ENCODE data around the gene TULP3.

Gene TULP3

DNA sequence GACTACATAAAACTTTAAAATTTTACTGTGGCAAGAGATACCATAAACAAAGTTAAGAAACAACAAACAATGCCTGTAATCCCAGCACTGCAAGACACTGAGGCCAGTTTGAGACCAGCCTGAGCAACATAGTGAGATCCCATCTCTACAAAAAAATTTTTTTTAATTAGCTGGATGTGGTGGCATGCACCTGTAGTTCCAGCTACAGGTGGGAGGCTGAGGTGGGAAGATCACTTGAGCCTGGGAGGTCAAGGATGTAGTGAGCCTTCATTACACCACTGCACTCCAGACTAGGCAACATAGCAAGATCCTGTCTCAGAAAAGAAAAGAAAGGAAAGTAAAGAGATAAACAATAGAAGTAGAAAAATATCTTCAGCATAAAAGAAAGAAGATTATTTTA lies 30.5 kb upstream of the TULP3 start:
- TF ChIP-seq GATA2 (IDR thresholded peaks at IDR 0.05; ENCODE audit: low read depth, low read length) (no peak), GATA3 (IDR thresholded peaks at IDR 0.05; ENCODE audit: low read depth, low read length) (no peak)

DNA sequence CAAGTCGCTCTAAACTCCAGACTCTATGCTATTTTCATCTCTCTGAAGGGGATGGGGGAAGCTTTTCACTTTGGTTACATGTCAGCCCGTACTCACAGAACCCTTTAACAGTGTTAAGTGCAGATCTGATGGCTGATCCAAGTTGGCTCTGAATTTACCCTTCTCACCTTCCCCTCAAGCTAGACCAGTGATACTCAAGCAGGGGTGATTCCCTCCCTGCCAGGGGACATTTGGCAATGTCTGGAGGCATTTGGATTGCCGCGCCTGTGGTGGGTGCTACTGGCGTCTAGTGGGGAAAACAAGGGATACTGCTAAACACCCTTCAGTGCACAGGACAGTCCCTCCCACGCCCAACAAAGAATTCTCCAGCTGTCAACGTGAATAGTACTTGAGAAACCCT lies 27.8 kb upstream of the TULP3 start:
- TF ChIP-seq GATA2 (IDR thresholded peaks at IDR 0.05; ENCODE audit: low read depth, low read length) (no peak), GATA3 (IDR thresholded peaks at IDR 0.05; ENCODE audit: low read depth, low read length) (no peak)

DNA sequence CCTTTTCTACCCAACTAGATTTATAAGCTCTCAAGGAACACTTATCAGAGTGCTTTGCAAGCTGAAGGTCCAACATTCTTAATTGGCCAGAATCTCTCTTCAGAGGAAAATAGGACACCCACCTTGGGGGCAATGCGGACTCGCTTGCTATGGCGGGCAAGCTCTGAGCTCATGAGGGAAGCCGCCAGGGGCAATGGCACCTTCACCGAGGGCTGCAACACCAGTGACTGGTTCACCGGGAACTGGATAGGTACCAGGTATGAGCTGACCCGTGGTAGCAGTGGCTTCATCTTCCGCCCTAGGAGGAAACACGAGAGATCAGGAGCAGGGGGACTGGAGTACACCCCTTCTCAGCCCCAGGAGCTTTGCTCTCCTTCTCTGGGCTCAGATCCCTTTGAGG lies 26.5 kb upstream of the TULP3 start:
- no peak for TF ChIP-seq GATA2 (IDR thresholded peaks at IDR 0.05; ENCODE audit: low read depth, low read length)
- no peak for TF ChIP-seq GATA3 (IDR thresholded peaks at IDR 0.05; ENCODE audit: low read depth, low read length)

DNA sequence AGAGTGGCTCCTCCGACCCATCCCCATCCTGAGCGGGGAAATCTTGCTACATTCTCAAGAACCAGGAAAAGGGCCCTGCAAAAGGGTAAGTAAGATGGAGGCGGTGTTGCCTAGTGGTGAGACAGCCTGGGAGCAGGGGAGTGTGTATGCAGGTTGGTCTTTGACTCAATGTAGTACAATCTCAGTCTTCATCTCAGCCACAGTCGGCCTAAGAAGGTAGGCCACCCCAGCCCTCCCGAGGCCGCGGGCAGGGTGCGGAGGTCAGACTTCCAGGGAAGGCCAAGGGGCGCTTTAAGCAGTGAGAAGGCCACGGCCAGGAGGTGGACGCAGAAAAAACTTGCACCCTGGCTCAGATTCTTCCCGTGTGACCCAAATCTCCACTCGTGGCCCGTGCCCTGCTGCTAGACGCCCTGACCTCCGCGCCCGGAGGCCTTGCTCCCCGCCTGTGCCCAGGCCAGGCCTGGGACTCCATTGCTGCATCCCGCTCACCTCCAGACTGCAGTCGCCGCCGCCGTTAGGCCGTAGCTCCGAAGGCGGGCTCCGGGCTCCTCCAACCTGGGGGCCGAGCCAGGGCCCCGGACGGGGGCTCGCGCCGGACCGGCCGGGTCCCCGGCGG lies 14.2 kb upstream of the TULP3 start:
- TF ChIP-seq GATA2 (IDR thresholded peaks at IDR 0.05; ENCODE audit: low read depth, low read length) (no peak), GATA3 (IDR thresholded peaks at IDR 0.05; ENCODE audit: low read depth, low read length) (no peak)

DNA sequence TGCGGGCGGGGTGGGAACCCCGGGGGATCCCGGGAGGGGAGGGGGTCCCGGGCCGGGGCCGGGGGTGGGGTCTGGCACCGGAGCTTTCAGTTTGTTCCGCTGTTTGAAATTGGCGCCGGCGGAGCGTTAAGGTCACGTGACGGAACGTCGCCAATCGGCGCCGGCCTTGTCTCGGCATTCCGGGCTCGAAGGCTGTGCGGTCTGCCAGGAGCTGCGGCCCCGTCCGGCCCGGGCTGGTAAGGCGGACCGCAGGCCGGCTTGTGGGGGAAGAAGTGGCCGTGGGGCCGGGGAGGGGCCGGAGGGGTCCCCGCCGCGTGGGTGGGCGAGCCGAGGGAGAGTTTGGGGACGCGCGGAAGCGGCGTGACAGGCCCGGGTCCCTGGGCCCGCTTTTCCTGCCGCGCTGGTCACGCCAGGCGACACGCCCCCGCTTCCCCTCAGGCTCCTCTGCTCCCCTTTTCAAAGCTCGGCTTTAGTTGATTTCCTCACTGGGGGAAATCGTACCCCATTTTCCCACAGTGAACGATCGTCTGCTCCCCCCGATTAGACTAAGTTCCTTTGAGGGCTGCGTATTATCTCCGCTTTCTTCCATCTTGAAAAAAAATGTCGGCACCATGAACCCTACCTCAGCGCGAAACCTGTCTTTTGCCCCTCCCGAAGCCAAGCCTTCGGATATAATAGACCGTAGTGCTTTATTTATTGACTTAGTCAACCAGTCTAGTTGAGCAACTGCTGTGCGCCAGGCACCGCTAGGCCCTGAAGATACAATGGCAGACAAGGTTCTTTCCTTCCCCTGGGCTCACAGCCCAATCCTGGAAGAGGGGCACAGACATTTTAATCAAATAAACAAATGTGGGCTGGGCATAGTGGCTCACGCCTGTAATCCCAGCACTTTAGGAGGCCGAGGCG lies 13.4 kb upstream of the TULP3 start, which contains the start of the genes FOXM1 and RHNO1:
TSS of gene FOXM1 (minus strand) at position 128 of the 906 bp plus-strand sequence. CDS start 2,696 bp downstream, outside the sequence.
TSS of gene RHNO1 (plus strand) at position 177 of the 906 bp plus-strand sequence. CDS start 8,144 bp downstream, outside the sequence.
- TF ChIP-seq GATA2 (IDR thresholded peaks at IDR 0.05; ENCODE audit: low read depth, low read length) (no peak), GATA3 (IDR thresholded peaks at IDR 0.05; ENCODE audit: low read depth, low read length) (no peak)

DNA sequence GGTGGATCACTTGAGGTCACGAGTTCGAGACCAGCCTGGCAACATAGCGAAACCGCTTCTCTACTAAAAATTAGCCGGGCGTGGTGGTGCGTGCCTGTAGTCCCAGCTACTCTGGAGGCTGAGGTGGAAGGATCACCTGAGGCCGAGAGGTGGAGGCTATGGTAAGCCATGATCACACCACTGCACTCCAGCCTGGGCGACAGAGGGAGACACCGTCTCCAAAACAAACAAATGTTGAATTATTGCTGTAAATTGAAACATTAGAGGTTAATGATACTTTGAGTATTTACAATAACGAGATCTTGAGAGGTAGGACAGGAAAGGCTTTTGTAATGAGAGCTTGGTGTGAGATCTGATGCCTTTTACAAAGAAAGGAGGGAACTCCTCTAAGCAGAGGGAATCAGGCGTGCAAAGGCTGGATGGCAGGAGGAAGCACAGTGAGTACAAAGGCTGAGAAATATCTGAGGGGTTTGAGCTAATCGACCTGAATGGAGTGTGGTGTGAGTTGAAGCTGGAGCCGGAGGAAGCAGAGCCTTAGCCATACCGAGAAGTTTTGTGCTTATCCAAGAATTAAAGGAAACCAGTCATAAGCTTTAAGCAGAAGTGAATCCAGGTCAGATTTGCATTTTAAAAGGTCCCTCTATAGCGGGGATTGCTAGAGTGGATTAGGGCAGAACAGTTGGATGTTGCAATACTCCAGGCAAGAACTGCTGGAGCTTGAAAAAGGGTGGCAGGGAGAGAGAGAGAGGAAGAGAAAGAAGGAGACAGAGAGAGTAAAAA lies 12.5 kb upstream of the TULP3 start:
- TF ChIP-seq GATA2 (IDR thresholded peaks at IDR 0.05; ENCODE audit: low read depth, low read length) (no peak), GATA3 (IDR thresholded peaks at IDR 0.05; ENCODE audit: low read depth, low read length) (no peak)

DNA sequence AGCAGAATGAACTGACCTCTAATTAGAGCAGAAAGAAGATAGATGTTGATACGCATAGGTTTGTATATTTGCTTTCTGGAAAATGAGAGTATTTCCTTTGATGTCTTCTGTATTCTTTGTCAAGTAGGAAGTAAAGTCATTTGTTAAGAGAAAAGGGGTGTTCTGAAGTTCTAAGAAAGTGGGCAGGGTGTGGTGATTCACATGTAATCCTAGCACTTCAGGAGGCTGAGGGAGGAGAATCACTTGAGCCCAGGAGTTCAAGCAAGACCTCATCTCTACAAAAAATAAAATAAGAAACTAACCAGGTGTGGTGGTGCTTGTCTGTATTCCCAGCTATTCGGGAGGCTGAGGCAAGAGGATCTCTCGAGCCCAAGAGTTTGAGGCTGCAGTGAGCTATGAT lies 10.8 kb upstream of the TULP3 start:
- TF ChIP-seq GATA2 (IDR thresholded peaks at IDR 0.05; ENCODE audit: low read depth, low read length): no peak
- no peak for TF ChIP-seq GATA3 (IDR thresholded peaks at IDR 0.05; ENCODE audit: low read depth, low read length)

DNA sequence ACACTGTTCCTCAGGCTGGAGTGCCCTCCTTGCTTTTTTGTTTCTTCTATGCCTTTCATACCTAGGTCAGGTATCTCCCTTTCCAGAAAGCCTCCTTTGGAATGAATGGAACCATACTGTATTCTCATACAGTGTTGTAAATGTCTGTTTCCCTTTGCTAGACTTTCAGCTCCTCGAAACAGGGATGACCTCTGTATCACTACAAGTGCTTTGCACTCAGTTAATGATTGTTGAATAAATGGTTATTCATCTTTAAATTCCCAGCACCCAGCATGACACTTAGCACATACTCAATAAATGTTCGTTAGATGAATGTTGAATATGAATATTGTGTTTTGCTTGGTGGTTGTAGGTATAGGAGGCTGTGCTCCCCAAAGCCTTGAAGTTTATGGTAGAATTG lies 5.9 kb upstream of the TULP3 start:
- TF ChIP-seq GATA3 (IDR thresholded peaks at IDR 0.05; ENCODE audit: low read depth, low read length) (no peak), GATA2 (IDR thresholded peaks at IDR 0.05; ENCODE audit: low read depth, low read length) (no peak)

DNA sequence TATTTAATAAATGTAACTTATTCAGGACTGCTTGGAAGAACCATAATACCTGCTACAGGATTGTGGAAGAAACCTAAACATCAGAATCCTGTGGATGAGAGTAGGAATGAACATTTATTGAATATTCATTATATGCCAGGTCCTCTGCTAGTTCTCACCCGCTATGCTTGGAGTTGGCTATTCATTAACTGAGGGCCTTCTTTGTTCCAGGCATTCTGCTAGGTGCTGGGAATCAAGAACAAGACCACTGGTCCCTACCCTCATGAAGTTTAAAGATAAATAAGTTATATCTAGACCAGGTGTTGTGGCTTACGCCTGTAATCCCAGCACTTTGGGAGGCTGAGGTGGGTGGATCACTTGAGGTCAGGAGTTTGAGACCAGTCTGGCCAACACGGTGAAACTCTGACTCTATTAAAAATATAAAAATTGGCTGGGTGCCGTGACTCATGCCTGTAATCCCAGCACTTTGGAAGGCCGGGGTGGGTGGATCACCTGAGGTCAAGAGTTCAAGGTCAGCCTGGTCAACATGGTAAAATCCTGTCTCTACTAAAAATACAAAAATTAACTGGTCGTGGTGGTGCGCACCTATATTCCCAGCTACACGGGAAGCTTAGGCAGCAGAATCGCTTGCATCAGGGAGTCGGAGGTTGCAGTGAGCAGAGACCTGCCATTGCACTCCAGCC lies 3.8 kb upstream of the TULP3 start:
- TF ChIP-seq GATA2 (IDR thresholded peaks at IDR 0.05; ENCODE audit: low read depth, low read length) (no peak), GATA3 (IDR thresholded peaks at IDR 0.05; ENCODE audit: low read depth, low read length) (no peak)

DNA sequence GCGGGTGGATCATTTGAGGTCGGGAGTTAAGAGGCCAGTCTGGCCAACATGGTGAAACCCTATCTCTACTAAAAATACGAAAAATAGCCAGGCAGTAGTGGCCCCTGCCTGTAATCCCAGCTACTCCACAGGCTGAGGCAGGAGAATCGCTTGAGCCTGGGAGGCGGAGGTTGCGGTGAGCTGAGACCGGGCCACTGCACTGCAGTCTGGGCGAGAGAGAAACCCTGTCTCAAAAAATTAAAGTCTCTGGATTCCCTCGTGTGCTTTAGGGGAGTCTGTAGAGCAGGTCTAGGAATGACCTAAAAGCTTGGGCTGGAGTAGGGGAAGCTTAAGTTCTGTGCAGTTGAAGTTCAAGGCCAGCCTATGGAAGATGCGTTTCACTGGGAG lies 697 bp upstream of the TULP3 start:
- TF ChIP-seq GATA3 (IDR thresholded peaks at IDR 0.05; ENCODE audit: low read depth, low read length): no peak
- no peak for TF ChIP-seq GATA2 (IDR thresholded peaks at IDR 0.05; ENCODE audit: low read depth, low read length)

DNA sequence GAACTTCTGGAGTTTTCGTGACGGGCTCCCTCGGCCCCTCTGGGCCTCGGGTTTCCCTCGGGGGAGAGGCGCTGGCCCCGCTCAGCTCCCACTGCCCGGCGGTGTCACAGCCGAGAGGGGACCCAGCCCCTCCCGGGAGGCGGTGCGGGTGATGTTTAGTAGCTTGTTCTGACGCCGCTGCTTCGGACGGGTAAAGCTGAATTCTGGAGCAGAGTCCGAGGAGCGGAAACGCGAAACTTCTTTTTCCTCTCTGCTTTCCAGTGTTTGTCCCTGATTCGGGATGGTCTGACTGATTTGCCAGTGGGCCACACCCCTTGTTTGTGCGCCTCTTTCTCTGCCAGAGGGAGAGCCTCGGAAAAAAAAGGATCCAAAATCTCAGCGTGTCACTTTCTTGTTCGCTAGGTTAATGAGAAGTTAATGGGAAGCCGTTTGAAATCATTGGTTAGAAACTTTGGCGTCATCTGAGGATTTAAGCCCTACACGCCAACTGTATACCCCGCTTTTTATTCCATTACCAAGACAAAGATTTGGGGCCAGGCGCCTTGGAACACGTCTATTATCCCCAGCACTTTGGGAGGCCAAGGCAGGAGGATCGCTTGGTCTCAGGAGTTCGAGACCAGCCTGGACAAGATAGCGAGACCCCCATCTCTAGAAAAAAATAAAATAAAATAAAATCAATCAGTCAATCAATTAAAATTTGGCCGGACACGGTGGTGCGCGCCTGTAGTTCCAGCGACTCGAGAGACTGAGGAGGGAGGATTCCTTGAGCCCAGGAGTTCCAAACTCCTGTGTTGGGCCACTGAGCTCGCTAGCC lies 756 bp downstream of the TULP3 start:
- TF ChIP-seq GATA3 (IDR thresholded peaks at IDR 0.05; ENCODE audit: low read depth, low read length) (no peak), GATA2 (IDR thresholded peaks at IDR 0.05; ENCODE audit: low read depth, low read length) (no peak)

DNA sequence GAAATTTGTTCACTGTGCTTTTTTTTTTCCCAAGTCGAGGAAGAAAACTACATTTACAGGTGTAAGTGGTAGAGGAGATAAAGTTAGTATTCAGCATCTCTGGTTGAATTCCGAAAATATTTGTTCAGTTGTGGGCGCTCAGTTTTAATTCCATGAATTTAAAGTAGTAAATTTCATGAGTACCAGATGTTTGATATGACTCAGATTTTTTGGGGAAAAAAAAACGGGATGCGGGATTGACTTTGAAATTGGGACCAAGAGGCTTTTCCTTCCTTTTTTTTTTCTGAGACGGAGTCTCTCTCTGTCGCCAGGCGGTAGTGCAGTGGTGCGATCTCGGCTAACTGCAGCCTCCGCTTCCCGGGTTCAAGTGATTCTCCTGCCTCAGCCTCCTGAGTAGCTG lies 1.6 kb downstream of the TULP3 start:
- TF ChIP-seq GATA2 (IDR thresholded peaks at IDR 0.05; ENCODE audit: low read depth, low read length): no peak
- no peak for TF ChIP-seq GATA3 (IDR thresholded peaks at IDR 0.05; ENCODE audit: low read depth, low read length)

DNA sequence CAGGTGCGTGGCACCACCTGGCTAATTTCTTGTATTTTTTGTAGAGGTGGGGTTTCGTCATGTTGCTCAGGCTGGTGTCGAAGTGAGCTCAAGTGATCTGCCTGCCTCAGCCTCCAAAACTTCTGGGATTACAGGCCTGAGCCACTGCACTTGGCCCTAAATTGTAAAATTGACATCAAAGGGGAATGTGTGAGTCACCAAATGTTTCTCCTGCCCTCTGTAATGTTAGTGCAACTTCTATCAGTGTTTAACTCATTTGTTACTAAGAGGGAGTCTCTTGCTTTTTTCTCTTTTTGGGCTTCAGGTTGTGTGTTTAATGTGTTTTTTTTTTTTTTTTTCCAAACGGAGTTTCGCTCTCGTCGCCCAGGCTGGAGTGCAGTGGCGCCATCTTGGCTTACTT lies 2.3 kb downstream of the TULP3 start:
- TF ChIP-seq GATA3 (IDR thresholded peaks at IDR 0.05; ENCODE audit: low read depth, low read length) (no peak), GATA2 (IDR thresholded peaks at IDR 0.05; ENCODE audit: low read depth, low read length) (no peak)
